T47D (cell line): Measurements from ENCODE around the gene FNDC3B.

Experiments
- DNase-seq, 2 experiments: peaks; one replicate each; pipeline versions ENCODE4 v3.0.0 to v3.0.0-alpha.2; 2011 to 2012; ENCODE audit warnings: low read depth in 1 of 2, low spot score in 1 of 2
- JUND ChIP-seq: IDR thresholded peaks from 2 replicates; pipeline ENCODE4 v1.6.1; 2012; ENCODE audit warnings: low read depth
- in situ Hi-C: cut with HindIII; loops from 2 replicates; pipeline ENCODE4 v1.10.0; 2016; ENCODE audit warnings: low sequenced_read_pairs, low pct_unique_long_range_greater_than_20kb

Gene FNDC3B

GRCh38 chr3:172101107-172101506, 61.7 kb downstream of the FNDC3B start:
- DNase-seq = no peak
- in situ Hi-C loops = no loop called here
- no peak for TF ChIP-seq JUND

GRCh38 chr3:172102123-172102882, 62.9 kb downstream of the FNDC3B start:
- in situ Hi-C loops = no loop called here
- no peak for TF ChIP-seq JUND

GRCh38 chr3:172102883-172103310, 63.5 kb downstream of the FNDC3B start:
- no peak for DNase-seq
- in situ Hi-C loops = no loop called here
- TF ChIP-seq JUND = no peak

More at GRCh38 chr3:172102123-172102882, 62.9 kb downstream of the FNDC3B start:
- no peak for DNase-seq

GRCh38 chr3:172103724-172104123, 64.3 kb downstream of the FNDC3B start:
- in situ Hi-C loops = no loop called here
- no peak for DNase-seq
- TF ChIP-seq JUND = no peak

- no peak for TF ChIP-seq JUND
- DNase-seq = peak in 1 of 2 experiments; percentile 91
- in situ Hi-C loops = no loop called here
Observed at GRCh38 chr3:172104471-172105072, 65.2 kb downstream of the FNDC3B start.

- in situ Hi-C loops = no loop called here
- TF ChIP-seq JUND = no peak
- DNase-seq = no peak
Observed at GRCh38 chr3:172106037-172106954, 66.9 kb downstream of the FNDC3B start.

GRCh38 chr3:172106989-172107388, 67.6 kb downstream of the FNDC3B start:
- in situ Hi-C loops = no loop called here
- DNase-seq = no peak
- TF ChIP-seq JUND = no peak

GRCh38 chr3:172107403-172107802, 68.0 kb downstream of the FNDC3B start:
- TF ChIP-seq JUND = no peak
- in situ Hi-C loops = no loop called here
- no peak for DNase-seq

- no peak for TF ChIP-seq JUND
- DNase-seq = no peak
- in situ Hi-C loops = no loop called here
Observed at GRCh38 chr3:172110127-172110779, 70.9 kb downstream of the FNDC3B start.

GRCh38 chr3:172111163-172111562, 71.8 kb downstream of the FNDC3B start:
- no peak for TF ChIP-seq JUND
- in situ Hi-C loops = no loop called here
- no peak for DNase-seq

GRCh38 chr3:172112078-172112733, 72.8 kb downstream of the FNDC3B start:
- in situ Hi-C loops = no loop called here
- no peak for DNase-seq
- no peak for TF ChIP-seq JUND

- DNase-seq = no peak
- in situ Hi-C loops = no loop called here
- TF ChIP-seq JUND = no peak
Observed at GRCh38 chr3:172112734-172113120, 73.3 kb downstream of the FNDC3B start.
